Esophagus squamous epithelium (tissue), 4 donors: ENCODE measurements around the gene TMC8.

Source experiments
- CTCF ChIP-seq, 6 experiments: fragments of 450-650 bp in 4 of 6; fragments of 200-600 bp in 2 of 6; sonication (generic) in 2 of 6; IDR thresholded peaks; one replicate each; pipeline ENCODE4 v1.5.1; 2016 to 2019; ENCODE audit warnings: antibody characterized with exemption in 6 of 6, mild to moderate bottlenecking in 4 of 6, moderate library complexity in 4 of 6
- POLR2A ChIP-seq, 4 donors: fragments of 450-650 bp; IDR thresholded peaks; one replicate each; pipeline ENCODE4 v1.6.1; 2017; ENCODE audit warnings: antibody characterized with exemption in 4 of 4, mild to moderate bottlenecking in 4 of 4, moderate library complexity in 3 of 4

GRCh38 chr17:78110363-78111015 is 20.1 kb upstream of the TMC8 start:
- no peak for TF ChIP-seq CTCF (IDR thresholded peaks at IDR 0.05)
- no peak for TF ChIP-seq POLR2A (IDR thresholded peaks at IDR 0.05)
